ENCODE measurements around the gene CEP120.

The CEP120 gene

GRCh38 chr5:123299136-123299535 lies 124.1 kb downstream of the CEP120 start:
- no peak for DNase-seq (ENCODE audit: low read depth)

GRCh38 chr5:123298335-123299030 lies 124.7 kb downstream of the CEP120 start:
- DNase-seq (ENCODE audit: low read depth) = no peak

- no peak for DNase-seq (ENCODE audit: low read depth)
Observed at GRCh38 chr5:123297866-123298265, 125.3 kb downstream of the CEP120 start.

- no peak for DNase-seq (ENCODE audit: low read depth)
Observed at GRCh38 chr5:123297198-123297831, 125.9 kb downstream of the CEP120 start.

Measured in CMK (cell line).